MM.1S (cell line): ENCODE data around the gene SHISA6.

Source experiments
- DNase-seq: peaks from one replicate; pipeline ENCODE4 v3.0.0-alpha.2; 2015
- H2AFZ ChIP-seq: fragments of 300-600 bp; sonication (generic); 2 replicates; pipeline ENCODE4 v1.6.0; 2016; ENCODE audit warnings: antibody characterized with exemption, low read length
- H3F3A ChIP-seq: fragments of 300-600 bp; sonication (generic); 2 replicates; pipeline ENCODE4 v1.6.1; 2016; ENCODE audit warnings: mild to moderate bottlenecking, antibody characterized with exemption, low read length, moderate library complexity, mixed read lengths; ENCODE audit not compliant: insufficient read depth
- H3K27ac ChIP-seq: fragments of 300-600 bp; sonication (generic); 2 replicates; pipeline ENCODE4 v1.5.1; 2016; ENCODE audit warnings: mild to moderate bottlenecking, low read length
- H3K27me3 ChIP-seq: fragments of 300-600 bp; sonication (generic); replicated peaks from 2 replicates; pipeline ENCODE4 v1.6.0; 2016; ENCODE audit warnings: low read length; ENCODE audit not compliant: insufficient read depth
- H3K36me3 ChIP-seq: fragments of 300-600 bp; sonication (generic); replicated peaks from 2 replicates; pipeline ENCODE4 v1.6.1; 2016; ENCODE audit warnings: mild to moderate bottlenecking, low read length, mixed read lengths; ENCODE audit not compliant: insufficient read depth
- H3K4me1 ChIP-seq: fragments of 300-600 bp; sonication (generic); 2 replicates; pipeline ENCODE4 v1.6.1; 2016; ENCODE audit warnings: low read length, mixed read lengths
- H3K4me2 ChIP-seq: fragments of 300-600 bp; sonication (generic); 2 replicates; pipeline ENCODE4 v1.6.0; 2016; ENCODE audit warnings: low read depth, low read length
- H3K4me3 ChIP-seq: fragments of 300-600 bp; sonication (generic); 2 replicates; pipeline ENCODE4 v1.5.1; 2016; ENCODE audit warnings: low read length, mixed read lengths
- H3K79me2 ChIP-seq: fragments of 300-600 bp; sonication (generic); 2 replicates; pipeline ENCODE4 v1.6.1; 2016; ENCODE audit warnings: mixed run types, low read length, mixed read lengths
- H3K9ac ChIP-seq: fragments of 300-600 bp; sonication (generic); 2 replicates; pipeline ENCODE4 v1.6.1; 2016; ENCODE audit warnings: low read length, mixed read lengths
- H3K9me2 ChIP-seq: fragments of 300-600 bp; sonication (generic); replicated peaks from 2 replicates; pipeline ENCODE4 v1.6.1; 2016; ENCODE audit warnings: mild to moderate bottlenecking, low read length, mixed read lengths; ENCODE audit not compliant: insufficient read depth
- H3K9me3 ChIP-seq: fragments of 300-600 bp; sonication (generic); replicated peaks from 2 replicates; pipeline ENCODE4 v1.6.1; 2016; ENCODE audit warnings: mild to moderate bottlenecking, low read length, mixed read lengths; ENCODE audit not compliant: insufficient read depth
- H4K20me1 ChIP-seq: fragments of 300-600 bp; sonication (generic); 2 replicates; pipeline ENCODE4 v1.6.1; 2016; ENCODE audit warnings: mild to moderate bottlenecking, low read length, moderate library complexity, mixed read lengths; ENCODE audit not compliant: insufficient read depth
- CTCF ChIP-seq: fragments of 300-600 bp; sonication (generic); IDR thresholded peaks from 2 replicates; pipeline ENCODE4 v1.5.1; 2016; ENCODE audit warnings: antibody characterized with exemption, low read length, mixed read lengths
- EZH2 ChIP-seq: fragments of 300-600 bp; sonication (generic); optimal IDR thresholded peaks from 2 replicates; pipeline ENCODE3; 2017; ENCODE audit warnings: low read depth, mild to moderate bottlenecking, antibody characterized with exemption, low read length, mixed read lengths
- EZH2phosphoT487 ChIP-seq: fragments of 300-600 bp; sonication (generic); IDR thresholded peaks from 2 replicates; pipeline ENCODE4 v1.6.1; 2018; ENCODE audit warnings: antibody characterized with exemption, low read length

SHISA6 gene

GRCh38 chr17:11324846-11325420, 83.9 kb downstream of the SHISA6 start:
- Histone ChIP-seq H3K4me3 (no peak overlapping the region), H3K4me2 (no peak overlapping the region), H2AFZ (no peak overlapping the region), H3K9me3 (no peaks in the 10 kb centered on the region), H3K4me1 (no peaks in the 10 kb centered on the region), H3K9ac (no peak overlapping the region), H3K27me3 (no peaks in the 10 kb centered on the region), H3K79me2 (no peaks in the 10 kb centered on the region), H3K27ac (no peak overlapping the region), H3K9me2 (no peaks in the 10 kb centered on the region), H3F3A (no peaks in the 10 kb centered on the region), H3K36me3 (no peaks in the 10 kb centered on the region), H4K20me1 (no peaks in the 10 kb centered on the region)
- no peak for TF ChIP-seq EZH2
- no peak for TF ChIP-seq CTCF
- TF ChIP-seq EZH2phosphoT487, result no peak
- no peak for DNase-seq

GRCh38 chr17:11326492-11326891, 85.5 kb downstream of the SHISA6 start:
- no peaks in the 10 kb centered on the region for H3K9me2 ChIP-seq
- DNase-seq, result no peak
- no peak overlapping the region for H3K9ac ChIP-seq
- no peaks in the 10 kb centered on the region for H3F3A ChIP-seq
- no peaks in the 10 kb centered on the region for H3K79me2 ChIP-seq
- no peaks in the 10 kb centered on the region for H3K27me3 ChIP-seq
- H3K4me1 ChIP-seq, result no peaks in the 10 kb centered on the region
- no peaks in the 10 kb centered on the region for H4K20me1 ChIP-seq
- no peak for TF ChIP-seq CTCF
- TF ChIP-seq EZH2, result no peak
- TF ChIP-seq EZH2phosphoT487, result no peak
- no peaks in the 10 kb centered on the region for H3K36me3 ChIP-seq
- no peaks in the 10 kb centered on the region for H3K9me3 ChIP-seq
- no peak overlapping the region for H3K4me3 ChIP-seq
- H3K4me2 ChIP-seq, result no peak overlapping the region
- H3K27ac ChIP-seq, result no peak overlapping the region
- H2AFZ ChIP-seq, result no peak overlapping the region

- Histone ChIP-seq H3F3A (no peaks in the 10 kb centered on the region), H3K27ac (no peak overlapping the region), H3K9ac (no peak overlapping the region)
These were observed 87.8 kb downstream of the SHISA6 start for GRCh38 chr17:11328770-11329169.

More at GRCh38 chr17:11328770-11329169, 87.8 kb downstream of the SHISA6 start:
- no peaks in the 10 kb centered on the region for H3K9me3 ChIP-seq
- TF ChIP-seq EZH2, result no peak
- TF ChIP-seq CTCF, result no peak
- no peak for TF ChIP-seq EZH2phosphoT487
- no peaks in the 10 kb centered on the region for H3K79me2 ChIP-seq
- no peaks in the 10 kb centered on the region for H4K20me1 ChIP-seq
- no peak overlapping the region for H2AFZ ChIP-seq
- no peak for DNase-seq
- H3K4me1 ChIP-seq, result no peaks in the 10 kb centered on the region
- H3K36me3 ChIP-seq, result no peaks in the 10 kb centered on the region
- H3K4me3 ChIP-seq, result no peak overlapping the region
- no peak overlapping the region for H3K4me2 ChIP-seq
- H3K27me3 ChIP-seq, result no peaks in the 10 kb centered on the region
- H3K9me2 ChIP-seq, result no peaks in the 10 kb centered on the region
